T-cell (primary cell): ENCODE data around the gene SMYD2. TPM values are rescaled to one million over a fixed set of nuclear protein-coding genes. Genes with fewer than 3 reads are reported as not detected.

ENCODE experiments used
- ATAC-seq, 4 experiments: fragments of 200-7000 bp in 3 of 4; fragments of 150-1000 bp in 1 of 4; cut with Tn5 transposase; replicated peaks in 1 of 4; 1 replicate in 3 of 4; 2 replicates in 1 of 4; pipeline ENCODE4 v1.10.0; 2021; ENCODE audit warnings: moderate library complexity in 3 of 4, mild to moderate bottlenecking in 2 of 4, moderate number of reproducible peaks in 1 of 4
- CTCF ChIA-PET, 2 donors: fragments of 300-600 bp; sonication (Branson Sonifier 250); formaldehyde crosslinking; loops; one replicate each; lab custom pipeline; 2022; ENCODE audit warnings: antibody characterized with exemption in 2 of 2; lab: Charles Lee
- POLR2A ChIA-PET, 2 donors: fragments of 300-600 bp; sonication (Branson Sonifier 250); formaldehyde crosslinking; loops; one replicate each; lab custom pipeline; 2022; ENCODE audit warnings: antibody characterized with exemption in 2 of 2; lab: Charles Lee
- DNase-seq, 35 experiments: peaks; one replicate each; pipeline versions ENCODE4 v3.0.0 to v3.0.0-alpha.2; 2013 to 2023
- H3K27ac ChIP-seq: one replicate; pipeline ENCODE4 v1.5.1; 2013; ENCODE audit warnings: low read length
- H3K27me3 ChIP-seq, 2 experiments: replicated peaks in 1 of 2; 1 replicate in 1 of 2; 2 replicates in 1 of 2; pipeline versions ENCODE4 v1.6.1 to v1.7.0; 2013; ENCODE audit warnings: low read length in 1 of 2, mixed read lengths in 1 of 2; ENCODE audit not compliant: control insufficient read depth in 2 of 2, insufficient read depth in 2 of 2; ENCODE audit errors: extremely low read depth in 1 of 2
- H3K36me3 ChIP-seq, 2 donors: 1 replicate in 1 of 2; 2 replicates in 1 of 2; pipeline versions ENCODE4 v1.6.1 to v1.7.0; 2013; ENCODE audit warnings: low read length in 1 of 2; ENCODE audit not compliant: control insufficient read depth in 2 of 2, insufficient read depth in 1 of 2; ENCODE audit errors: extremely low read depth in 1 of 2
- H3K4me1 ChIP-seq, 2 experiments: 1 replicate in 1 of 2; 2 replicates in 1 of 2; pipeline versions ENCODE4 v1.6.1 to v1.7.0; 2013; ENCODE audit warnings: low read length in 2 of 2, mixed read lengths in 1 of 2; ENCODE audit not compliant: insufficient read depth in 2 of 2, control insufficient read depth in 1 of 2; ENCODE audit errors: extremely low read depth in 1 of 2
- H3K4me3 ChIP-seq, 2 donors: 1 replicate in 1 of 2; 2 replicates in 1 of 2; pipeline versions ENCODE4 v1.5.1 to v1.7.0; 2013; ENCODE audit warnings: mild to moderate bottlenecking in 2 of 2, low read length in 1 of 2, moderate library complexity in 1 of 2; ENCODE audit not compliant: control insufficient read depth in 1 of 2; ENCODE audit errors: extremely low read depth in 1 of 2
- H3K9me3 ChIP-seq: 2 replicates; pipeline ENCODE4 v1.7.0; 2013
- H3K27ac Mint-ChIP-seq, 2 donors: one replicate each; pipeline ENCODE4 v1.8.0; 2020 to 2021; ENCODE audit warnings: mild to moderate bottlenecking in 2 of 2, mixed read lengths in 2 of 2
- H3K27me3 Mint-ChIP-seq, 2 donors: one replicate each; pipeline ENCODE4 v1.8.0; 2021 to 2022; ENCODE audit warnings: mixed read lengths in 2 of 2
- H3K36me3 Mint-ChIP-seq: one replicate; pipeline ENCODE4 v1.8.0; 2021; ENCODE audit warnings: mixed read lengths
- H3K4me1 Mint-ChIP-seq, 3 donors: one replicate each; pipeline ENCODE4 v1.8.0; 2020 to 2022; ENCODE audit warnings: mixed read lengths in 3 of 3, mild to moderate bottlenecking in 1 of 3
- H3K4me3 Mint-ChIP-seq, 3 donors: one replicate each; pipeline ENCODE4 v1.8.0; 2020 to 2022; ENCODE audit warnings: mild to moderate bottlenecking in 3 of 3, mixed read lengths in 3 of 3, moderate library complexity in 3 of 3
- H3K9me3 Mint-ChIP-seq, 3 donors: one replicate each; pipeline ENCODE4 v1.8.0; 2020 to 2022; ENCODE audit warnings: mixed read lengths in 3 of 3
- WGBS: methylation state at CpG from one replicate; pipeline ENCODE4 v1.1.5; 2013; ENCODE audit warnings: missing lambda C conversion rate; ENCODE audit not compliant: insufficient coverage; 5-methylcytosine and 5-hydroxymethylcytosine counted together
- total RNA-seq, 35 experiments: library from RNA in 6 of 35; stranded (reverse) in 6 of 35; fragments of 120-200 nt in 1 of 35; gene quantifications; one replicate each; pipeline versions ENCODE4 v1.2.1 to v1.2.4 and lab custom pipeline; 2013 to 2026

SMYD2 gene
- total RNA-seq, 5 donors from 2014 or later (not counting 1 experiment from before 2014, with no cell fraction given), result 27.3 to 35.2 (median 34.4) TPM

- H3K4me3 ChIP-seq, result no peak overlapping the region
Observed at GRCh38 chr1:214316593-214316992, 35.6 kb downstream of the SMYD2 start.

GRCh38 chr1:214317300-214317699 lies 36.3 kb downstream of the SMYD2 start:
- Mint-ChIP-seq H3K27ac (no peak overlapping the region), H3K9me3 (no peaks in the 10 kb centered on the region), H3K27me3 (no peaks in the 10 kb centered on the region), H3K4me3 (no peak overlapping the region), H3K36me3 (peaks cover 54% of the 10 kb centered on the region), H3K4me1 (peaks cover 0 to 10% (median 3%) of the 10 kb centered on the region in 3 donors)
- ATAC-seq (no peak), DNase-seq (no peak)
- CTCF ChIA-PET, result interaction anchor here (1.1 to 4.0 kb wide), 4 partner anchors 11 to 56 kb away, joined by 3 to 25 read pairs (median 16); no protein-coding TSS in a partner anchor
- POLR2A ChIA-PET, result interaction anchor here in 1 of 2 donors (0.6 kb wide), 1 partner anchor 39 kb away, joined by 3 read pairs; no protein-coding TSS in a partner anchor
- Histone ChIP-seq H3K9me3 (no peaks in the 10 kb centered on the region), H3K27me3 (no peaks in the 10 kb centered on the region), H3K4me1 (no peaks in the 10 kb centered on the region), H3K27ac (no peak overlapping the region), H3K36me3 (peaks cover 4 to 39% of the 10 kb centered on the region in 2 donors), H3K4me3 (no peak overlapping the region)
- no CpG with 5 or more reads among the region's 4 CpGs for WGBS

More at GRCh38 chr1:214316593-214316992, 35.6 kb downstream of the SMYD2 start:
- Histone ChIP-seq H3K27ac (no peak overlapping the region), H3K27me3 (no peaks in the 10 kb centered on the region), H3K9me3 (no peaks in the 10 kb centered on the region), H3K36me3 (peaks cover 4 to 39% of the 10 kb centered on the region in 2 donors), H3K4me1 (no peaks in the 10 kb centered on the region)
- ChIA-PET POLR2A (interaction anchor here in 1 of 2 donors (0.7 kb wide), 1 partner anchor 34 kb away, joined by 4 read pairs; no protein-coding TSS in a partner anchor), CTCF (interaction anchor here (0.7 to 4.0 kb wide), 4 partner anchors 12 to 56 kb away, joined by 3 to 25 read pairs (median 16); no protein-coding TSS in a partner anchor)
- no peak for DNase-seq
- WGBS, result 100% methylated on average over 4 of the region's 5 CpGs
- Mint-ChIP-seq H3K27ac (no peak overlapping the region), H3K4me1 (peaks cover 3 to 16% (median 7%) of the 10 kb centered on the region in 3 donors), H3K36me3 (peaks cover 50% of the 10 kb centered on the region), H3K4me3 (no peak overlapping the region), H3K9me3 (no peaks in the 10 kb centered on the region), H3K27me3 (no peaks in the 10 kb centered on the region)
- no peak for ATAC-seq

- Mint-ChIP-seq H3K9me3 (no peaks in the 10 kb centered on the region), H3K4me1 (peaks cover 0 to 6% (median 3%) of the 10 kb centered on the region in 3 donors), H3K4me3 (no peak overlapping the region), H3K27ac (no peak overlapping the region), H3K36me3 (peaks cover 57% of the 10 kb centered on the region), H3K27me3 (no peaks in the 10 kb centered on the region)
- ATAC-seq, result no peak
- WGBS, result 100% methylated on average over 4 of the region's 5 CpGs
- Histone ChIP-seq H3K9me3 (no peaks in the 10 kb centered on the region), H3K4me1 (no peaks in the 10 kb centered on the region), H3K27me3 (no peaks in the 10 kb centered on the region), H3K27ac (no peak overlapping the region), H3K4me3 (no peak overlapping the region), H3K36me3 (peaks cover 4 to 39% of the 10 kb centered on the region in 2 donors)
- ChIA-PET CTCF (interaction anchor here (1.1 to 4.0 kb wide), 4 partner anchors 11 to 57 kb away, joined by 3 to 25 read pairs (median 16); no protein-coding TSS in a partner anchor), POLR2A (interaction anchor here in 1 of 2 donors (0.6 kb wide), 1 partner anchor 40 kb away, joined by 3 read pairs; no protein-coding TSS in a partner anchor)
- no peak for DNase-seq
Observed at GRCh38 chr1:214317734-214318133, 36.8 kb downstream of the SMYD2 start.

- Mint-ChIP-seq H3K4me3 (no peak overlapping the region), H3K36me3 (peaks cover 62% of the 10 kb centered on the region), H3K4me1 (peaks cover 0 to 5% (median 3%) of the 10 kb centered on the region in 3 donors), H3K9me3 (no peaks in the 10 kb centered on the region), H3K27ac (no peak overlapping the region), H3K27me3 (no peaks in the 10 kb centered on the region)
- ATAC-seq, result no peak
- Histone ChIP-seq H3K4me1 (no peaks in the 10 kb centered on the region), H3K9me3 (no peaks in the 10 kb centered on the region), H3K27ac (no peak overlapping the region), H3K27me3 (no peaks in the 10 kb centered on the region), H3K36me3 (peaks cover 4 to 44% of the 10 kb centered on the region in 2 donors), H3K4me3 (no peak overlapping the region)
- POLR2A ChIA-PET, result no interaction called here
- CTCF ChIA-PET, result interaction anchor here (0.8 to 4.0 kb wide), 5 partner anchors 10 to 14 kb away, joined by 3 to 25 read pairs (median 12); no protein-coding TSS in a partner anchor
- DNase-seq, result no peak
- whole genome bisulfite sequencing, result 60% methylated on average over 4 of the region's 6 CpGs
Observed at GRCh38 chr1:214318356-214318755, 37.4 kb downstream of the SMYD2 start.

GRCh38 chr1:214318956-214319736 lies 38.2 kb downstream of the SMYD2 start:
- POLR2A ChIA-PET, result no interaction called here
- peaks cover 4 to 44% of the 10 kb centered on the region in 2 donors for H3K36me3 ChIP-seq

GRCh38 chr1:214319938-214320337 lies 39.0 kb downstream of the SMYD2 start:
- peaks cover 4 to 42% of the 10 kb centered on the region in 2 donors for H3K36me3 ChIP-seq
- Mint-ChIP-seq H3K4me1 (no peaks in the 10 kb centered on the region), H3K27ac (no peak overlapping the region), H3K4me3 (no peak overlapping the region), H3K36me3 (peaks cover 69% of the 10 kb centered on the region), H3K27me3 (no peaks in the 10 kb centered on the region), H3K9me3 (no peaks in the 10 kb centered on the region)
- H3K4me3 ChIP-seq, result no peak overlapping the region
- no CpG with 5 or more reads among the region's 5 CpGs for WGBS
- H3K4me1 ChIP-seq, result no peaks in the 10 kb centered on the region
- ChIA-PET POLR2A (no interaction called here), CTCF (interaction anchor here (1.6 to 4.0 kb wide), 5 partner anchors 8 to 59 kb away, joined by 4 to 25 read pairs (median 13); no protein-coding TSS in a partner anchor)
- no peak for DNase-seq
- no peaks in the 10 kb centered on the region for H3K27me3 ChIP-seq
- H3K27ac ChIP-seq, result no peak overlapping the region
- H3K9me3 ChIP-seq, result no peaks in the 10 kb centered on the region
- no peak for ATAC-seq

More at GRCh38 chr1:214318956-214319736, 38.2 kb downstream of the SMYD2 start:
- Mint-ChIP-seq H3K27ac (no peak overlapping the region), H3K4me1 (no peaks in the 10 kb centered on the region), H3K4me3 (no peak overlapping the region), H3K9me3 (no peaks in the 10 kb centered on the region), H3K36me3 (peaks cover 64% of the 10 kb centered on the region), H3K27me3 (no peaks in the 10 kb centered on the region)
- CTCF ChIA-PET, result interaction anchor here (0.8 to 4.0 kb wide), 6 partner anchors 9 to 58 kb away, joined by 3 to 25 read pairs (median 10); no protein-coding TSS in a partner anchor
- Histone ChIP-seq H3K4me3 (no peak overlapping the region), H3K9me3 (no peaks in the 10 kb centered on the region), H3K27ac (no peak overlapping the region), H3K27me3 (no peaks in the 10 kb centered on the region), H3K4me1 (no peaks in the 10 kb centered on the region)
- no peak for ATAC-seq
- WGBS, result 92% methylated on average over 7 of the region's 10 CpGs
- no peak for DNase-seq
